ENCODE data around the gene GRIP2.

The GRIP2 gene

GRCh38 chr3:14506626-14507304 lies 33.4 kb downstream of the GRIP2 start:
- no peak for DNase-seq (ENCODE audit: low read depth, low spot score)

- DNase-seq (ENCODE audit: low read depth, low spot score), result no peak
Observed at GRCh38 chr3:14505803-14506500, 34.2 kb downstream of the GRIP2 start.

- DNase-seq (ENCODE audit: low read depth, low spot score), result no peak
Observed at GRCh38 chr3:14505001-14505802, 34.9 kb downstream of the GRIP2 start.

- no peak for DNase-seq (ENCODE audit: low read depth, low spot score)
Observed at GRCh38 chr3:14503706-14504065, 36.5 kb downstream of the GRIP2 start.

- DNase-seq (ENCODE audit: low read depth, low spot score), result no peak
Observed at GRCh38 chr3:14503033-14503705, 37.0 kb downstream of the GRIP2 start.

GRCh38 chr3:14502472-14502871 lies 37.7 kb downstream of the GRIP2 start:
- no peak for DNase-seq (ENCODE audit: low read depth, low spot score)

GRCh38 chr3:14497321-14497720 lies 42.8 kb downstream of the GRIP2 start:
- no peak for DNase-seq (ENCODE audit: low read depth, low spot score)

- DNase-seq (ENCODE audit: low read depth, low spot score), result no peak
Observed at GRCh38 chr3:14496351-14496750, 43.8 kb downstream of the GRIP2 start.

GRCh38 chr3:14494973-14495300 lies 45.2 kb downstream of the GRIP2 start:
- DNase-seq (ENCODE audit: low read depth, low spot score), result no peak

GRCh38 chr3:14494279-14494972 lies 45.7 kb downstream of the GRIP2 start:
- no peak for DNase-seq (ENCODE audit: low read depth, low spot score)

- no peak for DNase-seq (ENCODE audit: low read depth, low spot score)
Observed at GRCh38 chr3:14492948-14493881, 46.9 kb downstream of the GRIP2 start.

- DNase-seq (ENCODE audit: low read depth, low spot score), result no peak
Observed at GRCh38 chr3:14491396-14492190, 48.5 kb downstream of the GRIP2 start.

GRCh38 chr3:14490831-14491230 lies 49.3 kb downstream of the GRIP2 start:
- no peak for DNase-seq (ENCODE audit: low read depth, low spot score)

- DNase-seq (ENCODE audit: low read depth, low spot score), result no peak
Observed at GRCh38 chr3:14490255-14490654, 49.9 kb downstream of the GRIP2 start.

- DNase-seq (ENCODE audit: low read depth, low spot score), result no peak
Observed at GRCh38 chr3:14489641-14490040, 50.5 kb downstream of the GRIP2 start.

- DNase-seq (ENCODE audit: low read depth, low spot score), result no peak
Observed at GRCh38 chr3:14488286-14489041, 51.7 kb downstream of the GRIP2 start.

- DNase-seq (ENCODE audit: low read depth, low spot score), result no peak
Observed at GRCh38 chr3:14487821-14488220, 52.3 kb downstream of the GRIP2 start.

- no peak for DNase-seq (ENCODE audit: low read depth, low spot score)
Observed at GRCh38 chr3:14487086-14487485, 53.1 kb downstream of the GRIP2 start.

GRCh38 chr3:14486460-14486859 lies 53.7 kb downstream of the GRIP2 start:
- no peak for DNase-seq (ENCODE audit: low read depth, low spot score)

Data from smooth muscle cell of the brain vasculature (primary cell).